Pulmonary artery endothelial cell (primary cell): ENCODE measurements around the gene SLC7A8. TPM values are rescaled to one million over a fixed set of nuclear protein-coding genes. Genes with fewer than 3 reads are reported as not detected.
"Not testable (repeated sequence)": the region's sequence is repeated elsewhere in the genome, so short reads cannot be mapped to it uniquely, and the experiment has no call there.

ENCODE experiments used
- DNase-seq: peaks from one replicate; pipeline ENCODE4 v3.0.0-alpha.2; 2011; ENCODE audit warnings: low read depth, low spot score
- total RNA-seq: library from RNA; depleted of rRNA; stranded (reverse); fragments of >200 nt; gene quantifications from 2 replicates; pipeline ENCODE4 v1.2.3, GENCODE V29; 2014

The SLC7A8 gene
- 0.46 and 0.78 TPM in 2 replicates for total RNA-seq

DNA sequence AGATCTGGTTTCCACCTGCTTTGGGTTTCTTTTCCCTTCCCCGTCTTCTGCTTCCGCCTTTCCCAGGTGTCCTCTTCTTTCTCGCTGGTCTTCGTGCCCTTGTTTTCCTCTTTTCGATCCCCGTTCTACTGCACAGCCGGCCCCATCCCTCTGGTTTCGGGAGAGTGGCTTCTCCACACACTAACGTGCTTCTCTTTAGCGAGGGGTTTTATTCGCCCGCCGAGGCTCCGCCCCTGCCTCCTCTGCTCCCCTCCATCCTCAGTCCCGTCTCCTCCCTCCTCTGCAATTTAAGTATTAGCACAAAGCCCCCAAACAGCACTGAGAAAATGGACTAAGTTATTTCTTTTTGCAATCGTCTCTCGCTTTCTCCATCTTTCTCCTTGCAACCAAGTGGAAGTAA, at the start of gene SLC7A8:
Gene SLC7A8, minus strand, starts transcription at position 182 of the 400 bp plus-strand sequence. CDS start 746 bp downstream, outside the sequence.
- DNase-seq = no peak

DNA sequence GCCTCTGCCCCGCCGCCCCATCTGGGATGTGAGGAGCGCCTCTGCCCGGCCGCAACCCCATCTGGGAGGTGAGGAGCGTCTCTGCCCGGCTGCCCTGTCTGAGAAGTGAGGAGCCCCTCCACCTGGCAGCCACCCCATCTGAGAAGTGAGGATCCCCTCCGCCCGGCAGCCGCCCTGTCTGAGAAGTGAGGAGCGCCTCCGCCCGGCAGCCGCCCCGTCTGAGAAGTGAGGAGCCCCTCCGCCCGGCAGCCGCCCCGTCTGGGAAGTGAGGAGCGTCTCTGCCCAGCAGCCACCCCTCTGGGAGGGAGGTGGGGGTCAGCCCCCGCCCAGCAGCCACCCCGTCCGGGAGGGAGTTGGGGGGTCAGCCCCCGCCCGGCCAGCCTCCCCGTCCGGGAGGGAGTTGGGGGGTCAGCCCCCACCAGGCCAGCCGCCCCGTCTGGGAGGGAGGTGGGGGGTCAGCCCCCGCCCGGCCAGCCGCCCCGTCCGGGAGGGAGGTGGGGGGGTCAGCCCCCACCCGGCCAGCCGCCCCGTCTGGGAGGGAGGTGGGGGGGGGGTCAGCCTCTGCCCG, 48.9 kb upstream of the SLC7A8 start:
- not testable (repeated sequence) for DNase-seq

DNA sequence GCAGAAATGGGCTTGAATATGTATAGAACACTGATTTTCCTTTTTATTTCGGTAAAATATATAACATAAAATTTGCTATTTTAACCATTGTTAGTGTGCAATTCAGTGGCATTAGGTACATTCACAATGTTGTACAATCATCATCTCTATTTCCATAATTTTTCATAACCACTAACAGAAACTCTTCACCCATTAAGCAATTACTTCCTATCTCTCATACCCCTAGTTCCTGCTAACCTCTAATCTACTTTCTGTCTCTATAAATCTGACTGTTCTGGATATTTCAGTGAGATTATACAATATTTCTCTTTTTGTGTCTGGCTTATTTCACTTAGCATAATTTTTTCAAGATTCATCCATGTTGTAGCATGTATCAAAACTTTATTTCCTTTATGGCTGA, 45.4 kb upstream of the SLC7A8 start:
- no peak for DNase-seq

DNA sequence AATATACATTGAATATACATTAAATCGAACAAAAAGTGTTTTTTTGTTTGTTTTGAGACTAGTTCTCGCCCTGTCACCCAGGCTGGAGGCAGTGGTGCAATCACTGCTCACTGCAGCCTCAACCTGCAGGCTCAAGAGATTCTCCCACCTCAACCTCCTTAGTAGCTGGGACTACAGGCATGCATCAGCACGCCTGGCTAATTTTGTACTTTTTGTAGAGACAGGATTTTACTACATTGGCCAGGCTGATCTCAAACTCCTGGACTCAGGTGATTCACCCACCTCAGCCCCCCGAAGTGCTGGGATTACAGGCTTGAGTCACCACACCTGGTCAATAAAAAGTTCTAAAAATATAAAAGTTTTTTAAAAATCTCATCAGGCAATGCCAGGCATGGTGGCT, 44.1 kb upstream of the SLC7A8 start:
- no peak for DNase-seq

DNA sequence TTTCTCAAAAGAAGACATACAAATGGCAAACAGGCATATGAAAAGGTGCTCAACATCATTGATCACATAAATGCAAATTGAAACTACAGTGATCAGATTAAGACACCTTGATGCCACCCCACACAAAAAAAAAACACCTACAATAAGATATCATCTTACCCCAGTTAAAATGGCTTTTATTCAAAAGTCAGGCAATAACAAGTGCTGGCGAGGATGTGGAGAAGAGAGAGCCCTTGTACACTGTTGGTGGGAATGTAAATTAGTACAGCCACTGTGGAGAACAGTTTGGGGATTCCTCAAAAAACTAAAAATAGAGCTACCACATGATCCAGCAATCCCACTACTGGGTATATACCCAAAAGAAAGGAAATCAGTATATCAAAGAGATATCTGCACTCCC, 41.5 kb upstream of the SLC7A8 start:
- DNase-seq = not testable (repeated sequence)

DNA sequence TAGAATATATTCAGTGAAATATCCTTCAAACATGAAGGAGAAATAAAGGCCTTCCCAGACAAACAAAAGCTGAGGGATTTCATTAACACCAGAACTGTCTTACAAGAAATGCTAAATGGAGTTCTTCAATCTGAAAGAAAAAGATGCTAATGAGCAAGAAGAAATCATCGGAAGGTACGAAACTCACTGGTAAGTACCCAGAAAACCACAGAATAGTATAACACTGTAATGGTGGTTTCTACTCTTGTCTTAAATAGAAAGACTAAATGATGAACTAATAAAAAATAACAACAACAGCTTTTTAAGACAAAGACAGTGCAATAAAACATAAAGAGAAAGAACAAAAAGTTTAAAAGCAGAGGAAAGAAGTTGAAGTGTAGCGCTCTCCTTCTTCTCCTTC, 35.6 kb upstream of the SLC7A8 start:
- DNase-seq = no peak

DNA sequence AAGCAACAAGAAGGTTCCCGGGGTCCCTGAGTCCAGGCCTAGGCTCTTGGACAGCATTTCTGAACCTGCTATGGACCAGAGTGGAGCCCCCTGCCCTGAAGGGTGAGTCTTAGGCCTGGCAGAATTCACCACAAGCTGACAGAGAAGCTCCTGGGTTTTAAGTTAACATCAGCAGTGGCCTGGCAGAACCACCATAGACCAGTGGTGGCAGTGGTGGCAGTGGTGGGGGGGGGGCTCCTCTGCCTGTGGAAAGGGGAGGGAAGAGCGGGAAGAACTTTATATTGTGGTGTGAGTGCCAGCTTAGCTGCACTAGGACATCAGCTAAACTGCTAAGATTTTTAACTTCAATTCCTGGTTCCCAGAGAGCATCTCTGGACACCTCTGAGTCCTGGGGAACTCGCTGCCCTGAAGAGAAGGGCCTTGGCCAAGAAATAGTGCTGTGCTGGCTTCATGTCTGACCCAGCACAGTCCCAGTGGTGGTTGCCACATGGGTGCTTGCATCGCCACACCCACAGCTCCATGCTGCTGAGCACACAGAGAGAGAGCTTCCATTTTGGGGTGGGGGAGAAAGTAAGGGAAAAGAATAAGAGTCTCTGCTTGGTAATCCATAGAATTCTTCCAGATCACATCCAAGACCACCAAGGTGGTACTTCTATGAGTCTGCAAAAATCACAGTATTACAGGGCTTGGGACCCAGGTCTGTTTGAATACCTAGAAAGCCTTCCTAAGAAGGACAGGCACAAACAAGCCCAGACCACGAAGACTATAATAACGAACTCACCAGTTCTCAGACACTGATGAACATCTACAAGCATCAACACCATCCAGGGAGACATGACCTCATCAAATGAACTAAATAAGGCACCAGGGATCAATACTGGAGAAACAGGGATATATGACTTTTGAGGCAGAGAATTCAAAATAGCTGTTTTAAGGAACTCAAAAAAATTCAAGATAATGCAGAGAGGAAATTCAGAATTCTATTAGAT, 33.9 kb upstream of the SLC7A8 start:
- no peak for DNase-seq

DNA sequence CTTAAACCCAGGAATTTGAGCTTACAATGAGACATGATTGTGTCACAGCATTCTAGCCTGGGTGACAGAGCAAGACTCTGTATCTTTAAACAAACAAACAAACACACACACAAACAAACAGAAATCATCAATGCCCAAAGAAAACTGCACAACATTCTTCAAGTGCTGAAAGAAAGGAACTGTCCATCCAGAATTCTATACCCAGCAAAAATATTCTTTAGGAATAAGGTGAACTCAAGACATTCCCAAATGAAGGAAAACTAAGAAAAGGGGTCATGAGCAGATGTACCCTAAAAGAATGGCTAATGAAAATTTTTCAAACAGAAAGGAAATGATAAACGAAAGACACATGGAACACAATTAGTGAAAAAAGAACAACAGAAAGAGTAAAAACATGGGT, 32.0 kb upstream of the SLC7A8 start:
- DNase-seq = no peak

DNA sequence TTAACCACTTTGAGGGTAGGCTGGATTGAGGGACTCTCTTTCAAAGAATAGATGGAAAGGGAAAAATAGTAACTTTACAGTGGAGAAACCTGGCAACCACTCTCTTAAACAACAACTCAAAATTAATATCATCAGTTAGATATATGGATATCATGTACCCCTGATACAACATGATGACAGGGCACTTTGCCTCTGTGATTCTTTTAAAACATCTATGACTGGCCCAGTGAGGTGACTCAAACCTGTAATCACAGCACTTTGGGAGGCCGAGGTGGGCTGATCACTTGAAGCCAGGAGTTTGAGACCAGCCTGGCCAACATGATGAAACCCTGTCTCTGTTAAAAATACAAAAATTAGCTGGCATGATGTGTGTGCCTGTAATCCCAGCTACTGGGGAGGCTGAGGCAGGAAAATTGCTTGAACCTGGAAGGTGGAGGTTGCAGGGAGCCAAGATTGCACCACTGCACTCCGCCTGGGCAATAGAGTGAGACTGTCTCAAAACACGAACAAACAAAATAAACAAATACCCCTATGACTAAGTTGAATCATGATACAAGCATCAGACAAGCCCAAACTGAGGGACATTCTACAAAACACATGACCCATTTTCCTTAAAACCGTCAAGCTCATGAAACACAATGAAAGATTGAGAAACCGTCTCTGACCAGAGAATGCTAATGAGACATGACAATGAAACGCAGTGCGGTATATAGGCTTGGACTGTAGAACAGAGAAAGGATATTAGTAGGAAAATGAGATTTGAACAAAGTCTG, 26.4 kb upstream of the SLC7A8 start:
- DNase-seq = no peak

DNA sequence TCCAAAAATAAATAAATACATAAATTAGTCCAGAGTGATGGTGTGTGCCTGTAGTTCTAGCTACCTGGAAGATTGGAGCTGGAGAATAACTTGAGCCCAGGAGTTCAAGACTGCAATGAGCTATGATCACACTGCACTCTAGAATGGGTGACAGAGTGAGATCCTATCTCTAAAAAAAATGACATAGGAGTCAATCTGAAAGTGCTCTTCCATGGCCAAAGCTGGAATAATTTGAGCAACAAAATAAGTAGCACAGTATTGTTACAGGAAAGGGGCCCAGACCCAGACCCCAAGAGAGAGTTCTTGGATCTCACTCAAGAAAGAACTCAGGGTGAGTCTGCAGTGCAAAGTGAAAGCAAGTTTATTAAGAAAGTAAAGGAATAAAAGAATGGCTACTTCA, 24.9 kb upstream of the SLC7A8 start:
- no peak for DNase-seq

DNA sequence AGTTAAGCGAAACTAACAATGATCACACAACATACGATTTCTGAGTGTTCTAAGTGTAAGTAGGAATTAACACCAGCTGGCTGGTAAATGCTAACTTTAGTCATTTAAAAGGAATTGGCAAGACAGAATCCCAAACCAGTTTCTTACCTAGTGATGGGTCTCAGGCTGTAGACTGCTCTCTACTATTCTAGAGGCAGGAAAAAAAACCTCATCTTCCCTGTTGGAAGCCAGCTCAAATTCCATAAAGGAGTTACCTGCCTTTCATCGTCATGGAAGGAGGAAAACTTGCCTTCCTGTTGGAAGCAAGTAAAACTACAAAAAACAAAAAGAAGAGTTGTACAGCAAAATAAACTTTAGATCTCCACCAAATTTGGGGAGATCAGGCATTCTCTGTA, 23.7 kb upstream of the SLC7A8 start:
- no peak for DNase-seq

DNA sequence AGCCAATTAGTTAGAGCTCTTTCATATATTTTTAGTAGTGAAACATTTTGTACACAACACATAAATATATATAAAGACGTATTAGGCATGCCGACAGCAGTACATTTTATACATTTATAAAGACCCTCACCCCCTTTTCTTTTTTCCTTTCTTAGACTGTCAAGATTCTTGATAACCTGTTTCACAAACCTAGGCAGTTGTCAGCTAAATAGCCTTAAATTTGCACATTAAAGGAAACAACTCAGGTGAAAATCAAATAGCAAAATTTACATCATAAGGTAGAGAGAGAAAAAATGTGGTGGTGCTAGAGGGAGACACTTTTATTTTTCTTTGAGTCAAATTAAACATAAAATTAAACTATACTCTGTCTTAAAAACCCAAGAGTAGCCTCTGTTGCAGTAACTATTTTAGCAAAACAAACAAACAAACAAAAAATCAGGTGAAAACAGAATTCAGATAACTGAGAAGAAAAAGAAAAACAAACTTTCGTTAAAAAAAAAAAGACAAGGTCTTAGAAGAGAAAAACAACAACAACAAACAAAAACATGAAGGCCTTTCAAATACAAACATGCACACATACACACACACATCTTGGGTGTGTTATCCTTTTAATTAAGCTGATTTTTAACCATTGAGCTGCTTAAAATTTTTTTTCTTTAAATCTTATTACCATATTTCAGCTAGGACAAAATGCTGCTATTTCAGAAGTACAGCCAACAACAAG, 23.1 kb upstream of the SLC7A8 start:
- no peak for DNase-seq

DNA sequence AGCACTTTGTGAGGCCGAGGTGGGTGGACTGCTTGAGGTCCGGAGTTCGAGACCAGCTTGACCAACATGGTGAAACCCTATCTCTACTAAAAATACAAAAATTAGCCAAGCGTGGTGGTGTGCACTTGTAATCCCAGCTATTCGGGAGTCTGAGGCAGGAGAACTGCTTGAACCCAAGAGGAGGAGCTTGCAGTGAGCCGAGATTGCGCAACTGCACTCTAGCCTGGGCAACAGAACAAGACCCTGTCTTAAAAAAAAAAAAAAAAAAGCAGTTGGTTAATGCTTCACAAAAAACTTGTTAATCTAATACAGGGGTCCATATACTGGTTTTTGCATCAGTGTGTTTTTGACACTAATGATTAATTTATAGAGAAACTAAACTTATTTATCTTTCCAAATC, 18.5 kb upstream of the SLC7A8 start:
- DNase-seq = no peak

DNA sequence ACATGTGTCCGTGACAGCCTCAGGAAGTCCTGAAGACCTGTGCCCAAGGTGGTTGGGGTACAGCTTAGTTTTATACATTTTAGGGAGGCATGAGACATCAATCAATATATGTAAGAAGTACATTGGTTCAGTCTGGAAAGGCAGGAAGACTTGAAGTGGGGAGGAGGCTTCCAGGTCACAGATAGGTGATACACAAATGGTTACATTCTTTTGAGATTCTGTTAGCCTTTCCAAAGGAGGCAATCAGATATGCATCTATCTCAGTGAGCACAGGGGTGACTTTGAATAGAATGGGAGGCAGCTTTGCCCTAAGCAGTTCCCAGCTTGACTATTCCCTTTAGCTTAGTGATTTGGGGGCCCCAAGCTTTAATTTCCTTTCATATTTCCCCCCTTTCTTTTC, 15.7 kb upstream of the SLC7A8 start:
- not testable (repeated sequence) for DNase-seq

DNA sequence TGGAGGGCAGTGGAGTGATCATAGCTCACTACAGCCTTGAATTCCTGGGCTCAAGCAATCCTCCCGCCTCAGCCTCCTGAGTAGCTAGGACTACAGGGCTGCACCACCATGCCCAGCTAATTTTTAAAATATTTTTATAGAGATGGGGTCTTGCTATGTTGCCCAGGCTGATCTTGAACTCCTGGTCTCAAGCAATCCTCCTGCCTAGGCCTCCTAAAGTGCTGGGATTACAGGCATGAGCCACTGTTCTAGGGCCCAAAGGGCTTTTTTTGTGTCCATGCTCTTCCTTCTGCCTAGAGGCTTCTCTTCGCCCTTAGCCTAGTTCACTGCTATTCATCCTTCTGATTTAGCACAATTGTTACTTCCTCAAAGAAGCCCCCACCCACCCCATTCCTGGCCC, 13.0 kb upstream of the SLC7A8 start:
- not testable (repeated sequence) for DNase-seq

DNA sequence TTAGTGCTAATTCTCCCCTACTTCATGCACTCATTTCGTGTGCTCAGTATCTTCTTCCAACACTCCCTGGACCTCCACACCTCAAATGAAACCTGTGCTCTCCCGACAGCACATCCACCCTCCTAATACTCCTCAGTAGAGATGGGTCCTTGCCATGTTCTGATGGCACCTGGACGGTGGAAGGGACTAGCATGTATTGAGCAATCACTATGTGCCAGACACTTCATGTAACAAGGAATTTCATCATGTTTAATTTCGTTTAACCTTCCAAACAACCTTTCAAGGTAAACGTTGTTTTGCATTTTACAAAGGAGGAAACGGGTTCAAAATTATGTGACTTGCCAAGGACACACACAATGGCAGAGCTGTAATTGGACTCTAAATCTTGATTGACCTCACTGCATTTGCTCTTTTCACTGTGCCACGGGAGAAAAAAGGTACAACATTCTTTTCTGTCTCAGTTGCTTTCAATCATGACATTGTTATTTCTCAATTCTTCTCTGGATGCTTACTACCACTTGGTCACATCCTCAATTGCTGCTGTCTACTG, 12.2 kb upstream of the SLC7A8 start:
- DNase-seq = no peak

DNA sequence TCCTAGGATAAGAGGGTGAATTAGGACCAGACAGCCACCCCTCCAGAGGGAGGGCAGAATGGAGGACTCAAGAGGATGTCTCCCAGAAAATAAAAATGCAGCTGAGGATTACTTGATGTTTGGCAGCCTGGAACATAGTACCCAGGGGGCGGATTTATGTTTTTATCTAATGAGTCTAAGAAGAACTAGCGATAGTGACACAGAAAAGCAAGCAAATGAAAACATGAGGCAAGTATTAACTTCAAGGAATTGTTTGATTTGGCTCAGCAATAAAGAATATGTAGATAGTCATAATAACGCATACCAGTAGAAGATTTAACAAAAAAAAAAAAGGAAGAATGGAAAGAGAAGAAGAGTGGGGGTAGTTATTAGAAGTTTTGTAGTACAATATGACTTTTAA, 10.0 kb upstream of the SLC7A8 start:
- DNase-seq = no peak

DNA sequence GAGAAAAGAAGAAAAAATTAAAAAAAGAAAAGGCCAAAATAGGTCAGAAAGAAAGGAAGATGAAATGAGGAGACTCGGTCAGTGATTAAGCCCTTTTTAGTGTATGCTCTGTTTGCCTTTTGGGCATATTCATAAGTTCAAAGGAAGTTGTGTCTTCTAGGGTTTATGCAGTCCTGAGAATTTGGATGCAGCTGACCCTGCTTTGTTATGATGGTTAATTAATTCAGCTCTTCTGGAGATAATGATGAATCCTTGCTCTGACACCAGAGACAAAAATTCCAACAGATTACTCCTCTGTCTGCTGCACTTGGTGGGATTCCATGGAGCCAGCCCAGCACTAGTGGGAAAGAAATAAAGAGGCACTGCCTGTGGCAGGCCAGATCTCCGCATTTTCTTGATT, 4.5 kb upstream of the SLC7A8 start:
- DNase-seq = no peak

DNA sequence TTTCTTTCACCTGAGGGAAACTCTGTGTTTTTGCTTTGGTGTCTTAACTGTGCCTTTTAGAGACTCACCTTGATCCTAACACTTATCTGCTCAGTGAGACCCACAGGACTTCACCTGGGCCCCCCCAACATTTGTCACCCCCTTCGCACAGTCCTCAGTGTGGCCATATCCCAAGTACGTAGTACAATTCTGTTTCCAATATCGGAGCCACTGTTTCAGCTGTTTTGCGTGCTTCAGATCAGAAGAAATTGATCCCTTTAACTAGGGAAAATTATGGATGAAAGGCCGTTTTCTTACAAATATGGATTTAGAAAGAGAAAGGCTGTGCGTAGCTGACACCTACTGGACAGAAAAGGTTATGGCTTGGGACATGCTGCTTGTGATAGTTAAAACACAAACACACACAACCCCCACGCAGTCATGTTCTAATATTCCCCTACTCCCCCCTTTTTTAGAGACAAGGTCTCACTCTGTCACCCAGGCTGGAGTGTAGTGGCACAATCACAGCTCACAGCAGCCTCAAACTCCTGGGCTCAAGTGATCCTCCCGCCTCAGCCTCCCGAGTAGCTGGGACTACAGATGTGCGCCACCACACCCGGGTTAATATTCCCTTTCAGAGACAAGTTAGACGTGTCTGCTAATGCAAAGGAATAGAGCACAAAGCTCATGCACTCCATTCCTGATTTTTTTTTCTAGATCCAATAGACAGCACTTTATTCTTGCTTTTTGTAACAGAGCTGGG, 3.6 kb upstream of the SLC7A8 start:
- DNase-seq = peak; percentile 35

DNA sequence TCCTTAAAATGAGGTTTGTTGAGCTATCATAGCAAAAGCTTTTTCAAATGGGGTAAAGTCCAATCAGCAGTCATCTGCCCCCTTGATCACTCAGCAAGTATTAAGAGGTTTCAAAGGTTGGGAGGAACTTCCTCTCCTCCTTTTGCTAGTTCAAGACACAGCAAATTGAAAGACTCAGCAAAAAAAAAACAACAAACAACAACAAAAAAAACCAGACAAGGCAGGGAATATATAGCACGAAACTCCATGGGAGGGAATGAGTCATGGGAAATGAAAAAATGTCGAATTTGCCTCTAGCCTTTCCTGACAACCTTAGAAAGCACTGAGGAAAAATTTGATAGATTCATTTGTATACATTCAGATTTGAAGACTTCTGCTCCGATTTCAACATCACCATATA, 1.6 kb upstream of the SLC7A8 start:
- DNase-seq = peak; percentile 11

DNA sequence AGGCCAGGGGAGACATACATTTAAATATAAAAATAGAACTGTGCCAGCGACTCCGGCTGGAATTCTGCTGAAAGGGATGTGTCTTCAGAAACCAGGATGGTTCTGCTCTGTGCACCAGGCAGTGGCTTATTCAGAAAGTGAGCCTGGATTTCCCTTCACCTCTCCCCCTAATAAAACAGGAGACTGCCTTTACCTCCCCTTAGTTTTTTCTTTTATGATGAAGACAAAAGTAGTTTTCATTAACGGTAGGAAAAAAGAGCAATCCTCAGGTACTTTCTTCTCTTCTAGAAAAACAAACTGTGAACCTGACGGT, 346 bp downstream of the SLC7A8 start:
- DNase-seq = no peak
